Fibroblast of peridontal ligament (primary cell): ENCODE measurements around the gene F12.
A peak's percentile ranks its signal among the peaks of the same experiment; 100 is the strongest.
"Not testable (repeated sequence)": the region's sequence is repeated elsewhere in the genome, so short reads cannot be mapped to it uniquely, and the experiment has no call there.

Experiments
- DNase-seq: peaks from one replicate; pipeline ENCODE4 v3.0.0-alpha.2; 2010; ENCODE audit errors: extremely low read depth

Gene F12

GRCh38 chr5:177432143-177432838 lies 22.9 kb upstream of the F12 start:
- DNase-seq = no peak

GRCh38 chr5:177431317-177432142 lies 22.2 kb upstream of the F12 start:
- DNase-seq = no peak

GRCh38 chr5:177430972-177431316 lies 21.6 kb upstream of the F12 start:
- no peak for DNase-seq

GRCh38 chr5:177430140-177430951 lies 21.0 kb upstream of the F12 start:
- DNase-seq = no peak

GRCh38 chr5:177429248-177430040 lies 20.1 kb upstream of the F12 start:
- DNase-seq = no peak

GRCh38 chr5:177428574-177429217 lies 19.3 kb upstream of the F12 start:
- DNase-seq = no peak

- DNase-seq = no peak
Measured at GRCh38 chr5:177427919-177428573, 18.7 kb upstream of the F12 start.

- peak; percentile 7 for DNase-seq
Measured at GRCh38 chr5:177427211-177427822, 18.0 kb upstream of the F12 start.

GRCh38 chr5:177426566-177427210 lies 17.3 kb upstream of the F12 start, which contains the start of gene GRK6:
TSS of gene GRK6 (plus strand) at chr5:177426676. CDS start at chr5:177426846, 170 bp downstream.
- no peak for DNase-seq

- DNase-seq = peak; percentile 100
Measured at GRCh38 chr5:177425801-177426565, 16.6 kb upstream of the F12 start.

- peak; percentile 9 for DNase-seq
Measured at GRCh38 chr5:177425196-177425800, 15.9 kb upstream of the F12 start.

- no peak for DNase-seq
Measured at GRCh38 chr5:177423671-177424070, 14.3 kb upstream of the F12 start.

- no peak for DNase-seq
Measured at GRCh38 chr5:177421062-177421798, 11.9 kb upstream of the F12 start.

- DNase-seq = not testable (repeated sequence)
Measured at GRCh38 chr5:177420472-177420871, 11.1 kb upstream of the F12 start.

- peak; percentile 77 for DNase-seq
Measured at GRCh38 chr5:177419046-177419445, 9.7 kb upstream of the F12 start.

GRCh38 chr5:177417081-177417480 lies 7.7 kb upstream of the F12 start:
- not testable (repeated sequence) for DNase-seq

GRCh38 chr5:177414481-177414880 lies 5.1 kb upstream of the F12 start:
- DNase-seq = no peak
